ENCODE results near the gene UTP20. TPM values are rescaled to one million over a fixed set of nuclear protein-coding genes. Genes with fewer than 3 reads are reported as not detected.

UTP20 gene
- total and polyA plus RNA-seq, 4 donors: 1.5 to 10.1 (median 4.4) TPM

DNA sequence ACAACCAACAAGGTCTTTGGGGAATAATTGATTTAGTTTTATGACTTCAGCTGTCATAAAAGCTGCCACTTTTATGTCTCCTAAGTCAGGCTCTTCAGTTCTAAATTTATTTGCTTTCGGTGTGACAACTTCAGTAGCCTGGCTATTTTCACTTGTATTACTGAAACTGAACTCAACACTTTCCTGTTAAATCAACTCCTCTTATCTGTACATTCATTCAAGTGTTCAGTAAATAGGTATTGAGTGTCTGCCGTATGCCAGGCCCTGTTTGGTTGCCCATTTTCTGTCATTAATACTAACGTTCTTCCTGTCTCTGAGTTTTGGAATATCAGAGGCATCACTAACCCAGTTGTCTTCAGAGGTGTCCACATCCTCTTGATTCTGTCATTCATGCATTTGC lies 7.5 kb downstream of the UTP20 start:
- Histone ChIP-seq H3K36me3 (ENCODE audit: control insufficient read depth in 4 of 4, insufficient read depth in 3 of 4, low read depth in 1 of 4, low read length in 3 of 4) (peaks cover 5 to 38% (median 30%) of the 10 kb centered on the region in 4 donors), H3K4me3 (ENCODE audit: low read depth in 1 of 3, low read length in 3 of 3) (no peak overlapping the region), H3K27me3 (ENCODE audit: control insufficient read depth in 4 of 4, insufficient read depth in 4 of 4, low read length in 3 of 4) (no peaks in the 10 kb centered on the region), H3K4me1 (ENCODE audit: control insufficient read depth in 4 of 4, insufficient read depth in 4 of 4, low read length in 3 of 4) (no peaks in the 10 kb centered on the region), H3K9me3 (ENCODE audit: control insufficient read depth in 4 of 4, low read length in 3 of 4) (no peaks in the 10 kb centered on the region), H3K9ac (ENCODE audit: low read depth in 1 of 2, low read length in 2 of 2) (no peak overlapping the region), H3K27ac (ENCODE audit: low read depth in 1 of 2, low read length in 2 of 2) (no peak overlapping the region)
- WGBS: 83% methylated on average over 3 of the region's 3 CpGs
- TF ChIP-seq, protein P1, sequence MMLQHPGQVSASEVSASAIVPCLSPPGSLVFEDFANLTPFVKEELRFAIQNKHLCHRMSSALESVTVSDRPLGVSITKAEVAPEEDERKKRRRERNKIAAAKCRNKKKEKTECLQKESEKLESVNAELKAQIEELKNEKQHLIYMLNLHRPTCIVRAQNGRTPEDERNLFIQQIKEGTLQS (IDR thresholded peaks at IDR 0.05): no peak
- TF ChIP-seq FOXA2 (IDR thresholded peaks at IDR 0.05) (no peak), FOXA1 (IDR thresholded peaks at IDR 0.05) (no peak), GABPA (IDR thresholded peaks at IDR 0.05 in 1 of 2, conservative IDR thresholded peaks at IDR 0.05 in 1 of 2) (no peak), EGR1 (IDR thresholded peaks at IDR 0.05; ENCODE audit: low read depth in 2 of 2) (no peak), JUND (IDR thresholded peaks at IDR 0.05) (no peak), TAF1 (conservative IDR thresholded peaks at IDR 0.05) (no peak), RAD21 (IDR thresholded peaks at IDR 0.05) (no peak), RXRA (IDR thresholded peaks at IDR 0.05) (no peak)
- TF ChIP-seq, protein P2, sequence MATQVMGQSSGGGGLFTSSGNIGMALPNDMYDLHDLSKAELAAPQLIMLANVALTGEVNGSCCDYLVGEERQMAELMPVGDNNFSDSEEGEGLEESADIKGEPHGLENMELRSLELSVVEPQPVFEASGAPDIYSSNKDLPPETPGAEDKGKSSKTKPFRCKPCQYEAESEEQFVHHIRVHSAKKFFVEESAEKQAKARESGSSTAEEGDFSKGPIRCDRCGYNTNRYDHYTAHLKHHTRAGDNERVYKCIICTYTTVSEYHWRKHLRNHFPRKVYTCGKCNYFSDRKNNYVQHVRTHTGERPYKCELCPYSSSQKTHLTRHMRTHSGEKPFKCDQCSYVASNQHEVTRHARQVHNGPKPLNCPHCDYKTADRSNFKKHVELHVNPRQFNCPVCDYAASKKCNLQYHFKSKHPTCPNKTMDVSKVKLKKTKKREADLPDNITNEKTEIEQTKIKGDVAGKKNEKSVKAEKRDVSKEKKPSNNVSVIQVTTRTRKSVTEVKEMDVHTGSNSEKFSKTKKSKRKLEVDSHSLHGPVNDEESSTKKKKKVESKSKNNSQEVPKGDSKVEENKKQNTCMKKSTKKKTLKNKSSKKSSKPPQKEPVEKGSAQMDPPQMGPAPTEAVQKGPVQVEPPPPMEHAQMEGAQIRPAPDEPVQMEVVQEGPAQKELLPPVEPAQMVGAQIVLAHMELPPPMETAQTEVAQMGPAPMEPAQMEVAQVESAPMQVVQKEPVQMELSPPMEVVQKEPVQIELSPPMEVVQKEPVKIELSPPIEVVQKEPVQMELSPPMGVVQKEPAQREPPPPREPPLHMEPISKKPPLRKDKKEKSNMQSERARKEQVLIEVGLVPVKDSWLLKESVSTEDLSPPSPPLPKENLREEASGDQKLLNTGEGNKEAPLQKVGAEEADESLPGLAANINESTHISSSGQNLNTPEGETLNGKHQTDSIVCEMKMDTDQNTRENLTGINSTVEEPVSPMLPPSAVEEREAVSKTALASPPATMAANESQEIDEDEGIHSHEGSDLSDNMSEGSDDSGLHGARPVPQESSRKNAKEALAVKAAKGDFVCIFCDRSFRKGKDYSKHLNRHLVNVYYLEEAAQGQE (IDR thresholded peaks at IDR 0.05): no peak
- TF ChIP-seq, protein P3, sequence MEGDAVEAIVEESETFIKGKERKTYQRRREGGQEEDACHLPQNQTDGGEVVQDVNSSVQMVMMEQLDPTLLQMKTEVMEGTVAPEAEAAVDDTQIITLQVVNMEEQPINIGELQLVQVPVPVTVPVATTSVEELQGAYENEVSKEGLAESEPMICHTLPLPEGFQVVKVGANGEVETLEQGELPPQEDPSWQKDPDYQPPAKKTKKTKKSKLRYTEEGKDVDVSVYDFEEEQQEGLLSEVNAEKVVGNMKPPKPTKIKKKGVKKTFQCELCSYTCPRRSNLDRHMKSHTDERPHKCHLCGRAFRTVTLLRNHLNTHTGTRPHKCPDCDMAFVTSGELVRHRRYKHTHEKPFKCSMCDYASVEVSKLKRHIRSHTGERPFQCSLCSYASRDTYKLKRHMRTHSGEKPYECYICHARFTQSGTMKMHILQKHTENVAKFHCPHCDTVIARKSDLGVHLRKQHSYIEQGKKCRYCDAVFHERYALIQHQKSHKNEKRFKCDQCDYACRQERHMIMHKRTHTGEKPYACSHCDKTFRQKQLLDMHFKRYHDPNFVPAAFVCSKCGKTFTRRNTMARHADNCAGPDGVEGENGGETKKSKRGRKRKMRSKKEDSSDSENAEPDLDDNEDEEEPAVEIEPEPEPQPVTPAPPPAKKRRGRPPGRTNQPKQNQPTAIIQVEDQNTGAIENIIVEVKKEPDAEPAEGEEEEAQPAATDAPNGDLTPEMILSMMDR (IDR thresholded peaks at IDR 0.05; ENCODE audit: low read depth, low read length, missing input control): no peak
- no peak for DNase-seq (ENCODE audit: low spot score)

DNA sequence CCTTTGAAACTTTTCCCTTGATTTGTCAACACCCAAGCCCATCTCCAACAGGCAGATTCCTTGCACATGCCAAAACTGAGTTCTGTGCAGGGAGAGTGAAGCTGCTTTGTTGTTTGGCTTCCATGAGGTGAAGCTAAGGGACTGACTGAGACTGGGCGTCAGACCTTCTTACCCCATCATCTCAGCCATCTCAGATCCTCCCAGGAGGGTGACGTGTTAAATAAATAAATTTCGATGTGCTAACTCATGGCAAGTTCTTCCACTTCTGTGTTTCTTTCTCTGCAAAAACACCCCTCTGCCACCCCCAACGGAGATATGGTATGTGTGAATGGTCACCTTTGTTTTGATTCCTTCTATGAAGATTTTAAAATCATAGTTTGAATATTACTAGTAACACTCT lies 17.8 kb downstream of the UTP20 start:
- no peak overlapping the region for H3K4me3 ChIP-seq (ENCODE audit: low read depth in 1 of 3, low read length in 3 of 3)
- H3K9ac ChIP-seq (ENCODE audit: low read depth in 1 of 2, low read length in 2 of 2): no peak overlapping the region
- no peaks in the 10 kb centered on the region for H3K4me1 ChIP-seq (ENCODE audit: control insufficient read depth in 4 of 4, insufficient read depth in 4 of 4, low read length in 3 of 4)
- 89% methylated on average over 4 of the region's 4 CpGs for WGBS
- H3K27ac ChIP-seq (ENCODE audit: low read depth in 1 of 2, low read length in 2 of 2): no peak overlapping the region
- DNase-seq (ENCODE audit: low spot score): no peak
- H3K27me3 ChIP-seq (ENCODE audit: control insufficient read depth in 4 of 4, insufficient read depth in 4 of 4, low read length in 3 of 4): no peaks in the 10 kb centered on the region
- H3K9me3 ChIP-seq (ENCODE audit: control insufficient read depth in 4 of 4, low read length in 3 of 4): no peaks in the 10 kb centered on the region
- H3K36me3 ChIP-seq (ENCODE audit: control insufficient read depth in 4 of 4, insufficient read depth in 3 of 4, low read depth in 1 of 4, low read length in 3 of 4): peaks cover 8 to 46% (median 32%) of the 10 kb centered on the region in 4 donors
- TF ChIP-seq, protein P4, sequence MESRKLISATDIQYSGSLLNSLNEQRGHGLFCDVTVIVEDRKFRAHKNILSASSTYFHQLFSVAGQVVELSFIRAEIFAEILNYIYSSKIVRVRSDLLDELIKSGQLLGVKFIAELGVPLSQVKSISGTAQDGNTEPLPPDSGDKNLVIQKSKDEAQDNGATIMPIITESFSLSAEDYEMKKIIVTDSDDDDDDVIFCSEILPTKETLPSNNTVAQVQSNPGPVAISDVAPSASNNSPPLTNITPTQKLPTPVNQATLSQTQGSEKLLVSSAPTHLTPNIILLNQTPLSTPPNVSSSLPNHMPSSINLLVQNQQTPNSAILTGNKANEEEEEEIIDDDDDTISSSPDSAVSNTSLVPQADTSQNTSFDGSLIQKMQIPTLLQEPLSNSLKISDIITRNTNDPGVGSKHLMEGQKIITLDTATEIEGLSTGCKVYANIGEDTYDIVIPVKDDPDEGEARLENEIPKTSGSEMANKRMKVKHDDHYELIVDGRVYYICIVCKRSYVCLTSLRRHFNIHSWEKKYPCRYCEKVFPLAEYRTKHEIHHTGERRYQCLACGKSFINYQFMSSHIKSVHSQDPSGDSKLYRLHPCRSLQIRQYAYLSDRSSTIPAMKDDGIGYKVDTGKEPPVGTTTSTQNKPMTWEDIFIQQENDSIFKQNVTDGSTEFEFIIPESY (IDR thresholded peaks at IDR 0.05): no peak
- TF ChIP-seq, protein P3 (IDR thresholded peaks at IDR 0.05; ENCODE audit: low read depth, low read length, missing input control): no peak
- no peak for TF ChIP-seq SP1 (IDR thresholded peaks at IDR 0.05)
- no peak for TF ChIP-seq JUND (IDR thresholded peaks at IDR 0.05)
- TF ChIP-seq NR2F2 (IDR thresholded peaks at IDR 0.05): no peak
- TF ChIP-seq HNF4G (IDR thresholded peaks at IDR 0.05): no peak
- TF ChIP-seq, protein P2 (IDR thresholded peaks at IDR 0.05): no peak
- TF ChIP-seq FOXA1 (IDR thresholded peaks at IDR 0.05): no peak
- TF ChIP-seq RAD21 (IDR thresholded peaks at IDR 0.05): no peak
- TF ChIP-seq, protein P5, sequence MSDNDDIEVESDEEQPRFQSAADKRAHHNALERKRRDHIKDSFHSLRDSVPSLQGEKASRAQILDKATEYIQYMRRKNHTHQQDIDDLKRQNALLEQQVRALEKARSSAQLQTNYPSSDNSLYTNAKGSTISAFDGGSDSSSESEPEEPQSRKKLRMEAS (IDR thresholded peaks at IDR 0.05): no peak
- TF ChIP-seq, protein P1 (IDR thresholded peaks at IDR 0.05): no peak
- TF ChIP-seq GABPA (IDR thresholded peaks at IDR 0.05 in 1 of 2, conservative IDR thresholded peaks at IDR 0.05 in 1 of 2): no peak
- TF ChIP-seq EGR1 (IDR thresholded peaks at IDR 0.05; ENCODE audit: low read depth in 2 of 2): no peak
- TF ChIP-seq YY1 (IDR thresholded peaks at IDR 0.05): no peak
- TF ChIP-seq TAF1 (conservative IDR thresholded peaks at IDR 0.05): no peak
- no peak for TF ChIP-seq RXRA (IDR thresholded peaks at IDR 0.05)
- TF ChIP-seq FOXA2 (IDR thresholded peaks at IDR 0.05): no peak
